HEK293T (cell line): ENCODE data around the gene MAEA.

Experiments used
- CTCF ChIA-PET: fragments of 350-600 bp; formaldehyde crosslinking; extraction: SDS; loops from one replicate; lab custom pipeline; 2021; ENCODE audit warnings: antibody characterized with exemption, inconsistent platforms; lab: Yijun Ruan, JAX
- POLR2A ChIA-PET: fragments of 350-600 bp; formaldehyde crosslinking; extraction: SDS; loops from one replicate; lab custom pipeline; 2020; ENCODE audit warnings: antibody characterized with exemption, inconsistent platforms; lab: Yijun Ruan, JAX
- DNase-seq: peaks from one replicate; pipeline ENCODE4 v3.0.0; 2012; ENCODE audit warnings: mixed read lengths; ENCODE audit errors: extremely low spot score
- ARNT ChIP-seq: fragments of 450-650 bp; IDR thresholded peaks from 2 replicates; pipeline ENCODE4 v1.6.1; 2017; ENCODE audit warnings: mild to moderate bottlenecking
- BHLHE40 ChIP-seq: fragments of 450-650 bp; IDR thresholded peaks from 2 replicates; pipeline ENCODE4 v1.6.1; 2016; ENCODE audit warnings: mild to moderate bottlenecking, moderate library complexity, borderline replicate concordance
- CTBP1 ChIP-seq: fragments of 450-650 bp; IDR thresholded peaks from 2 replicates; pipeline ENCODE4 v1.6.1; 2016; ENCODE audit warnings: borderline replicate concordance
- ELF4 ChIP-seq: fragments of 450-650 bp; IDR thresholded peaks from 2 replicates; pipeline ENCODE4 v1.6.1; 2017; ENCODE audit warnings: antibody characterized with exemption
- FOXA1 ChIP-seq: fragments of 450-650 bp; IDR thresholded peaks from 2 replicates; pipeline ENCODE4 v1.6.1; 2016; ENCODE audit warnings: mild to moderate bottlenecking
- FOXK2 ChIP-seq: fragments of 450-650 bp; IDR thresholded peaks from 2 replicates; pipeline ENCODE4 v1.6.1; 2016; ENCODE audit warnings: mild to moderate bottlenecking
- FOXM1 ChIP-seq: fragments of 450-650 bp; IDR thresholded peaks from 2 replicates; pipeline ENCODE4 v1.6.1; 2017; ENCODE audit warnings: mild to moderate bottlenecking, borderline replicate concordance
- HDGF ChIP-seq: fragments of 450-650 bp; IDR thresholded peaks from 2 replicates; pipeline ENCODE4 v1.6.1; 2017; ENCODE audit warnings: antibody characterized with exemption, borderline replicate concordance
- L3MBTL2 ChIP-seq: fragments of 450-650 bp; conservative IDR thresholded peaks from 2 replicates; pipeline ENCODE4 v1.6.1; 2016; ENCODE audit warnings: mild to moderate bottlenecking
- LEF1 ChIP-seq: fragments of 450-650 bp; IDR thresholded peaks from 2 replicates; pipeline ENCODE4 v1.6.1; 2017; ENCODE audit warnings: mild to moderate bottlenecking, borderline replicate concordance
- NFRKB ChIP-seq: fragments of 450-650 bp; IDR thresholded peaks from 2 replicates; pipeline ENCODE4 v1.6.1; 2016; ENCODE audit warnings: mild to moderate bottlenecking, moderate library complexity
- SP1 ChIP-seq: fragments of 450-650 bp; IDR thresholded peaks from 2 replicates; pipeline ENCODE4 v1.6.1; 2017
- SUZ12 ChIP-seq: fragments of 450-650 bp; IDR thresholded peaks from 2 replicates; pipeline ENCODE4 v1.6.1; 2016; ENCODE audit warnings: mild to moderate bottlenecking
- TARDBP ChIP-seq: fragments of 450-650 bp; IDR thresholded peaks from 2 replicates; pipeline ENCODE4 v1.6.1; 2016
- ZNF384 ChIP-seq: fragments of 450-650 bp; IDR thresholded peaks from 2 replicates; pipeline ENCODE4 v1.6.1; 2016
- TF ChIP-seq, protein P1 (sequence below): fragments of 450-650 bp; IDR thresholded peaks from 2 replicates; pipeline ENCODE4 v1.6.1; 2016

Gene MAEA

DNA sequence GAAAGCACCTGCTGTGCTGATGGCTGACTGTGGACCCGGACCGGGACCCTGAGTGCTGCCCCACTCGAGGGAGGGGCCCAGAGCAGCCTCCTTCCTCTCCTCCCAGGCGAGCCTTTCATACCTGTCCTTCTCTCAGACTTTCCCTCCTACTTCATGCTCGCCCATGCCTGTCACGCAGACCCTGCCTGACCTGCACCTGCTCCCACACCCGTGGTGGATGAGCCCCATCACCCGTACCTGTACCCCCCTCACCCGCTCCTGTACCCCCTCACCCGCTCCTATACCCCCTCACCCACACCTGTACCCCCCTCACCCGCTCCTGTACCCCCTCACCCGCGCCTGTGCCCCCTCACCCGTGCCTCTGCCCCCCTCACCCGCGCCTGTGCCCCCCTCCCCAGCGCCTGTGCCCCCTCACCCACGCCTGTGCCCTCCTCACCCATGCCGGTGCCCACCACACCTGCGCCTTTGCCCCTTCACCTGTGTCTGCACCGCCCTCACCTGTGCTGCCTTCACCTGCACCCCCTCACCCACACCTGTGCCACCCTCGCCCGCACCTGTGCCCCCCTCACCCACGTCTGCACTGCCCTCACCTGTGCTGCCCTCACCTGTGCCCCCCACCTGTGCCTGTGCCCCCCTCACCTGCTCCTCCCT is 5.8 kb downstream of the MAEA start:
- CTCF ChIA-PET: no interaction called here
- no peak for DNase-seq
- TF ChIP-seq LEF1 (no peak), FOXM1 (no peak), HDGF (no peak), NFRKB (no peak), TARDBP (no peak), BHLHE40 (no peak), L3MBTL2 (no peak), SP1 (no peak), ARNT (no peak), ELF4 (no peak), SUZ12 (no peak)
- TF ChIP-seq, protein P1, sequence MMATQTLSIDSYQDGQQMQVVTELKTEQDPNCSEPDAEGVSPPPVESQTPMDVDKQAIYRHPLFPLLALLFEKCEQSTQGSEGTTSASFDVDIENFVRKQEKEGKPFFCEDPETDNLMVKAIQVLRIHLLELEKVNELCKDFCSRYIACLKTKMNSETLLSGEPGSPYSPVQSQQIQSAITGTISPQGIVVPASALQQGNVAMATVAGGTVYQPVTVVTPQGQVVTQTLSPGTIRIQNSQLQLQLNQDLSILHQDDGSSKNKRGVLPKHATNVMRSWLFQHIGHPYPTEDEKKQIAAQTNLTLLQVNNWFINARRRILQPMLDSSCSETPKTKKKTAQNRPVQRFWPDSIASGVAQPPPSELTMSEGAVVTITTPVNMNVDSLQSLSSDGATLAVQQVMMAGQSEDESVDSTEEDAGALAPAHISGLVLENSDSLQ: no peak
- POLR2A ChIA-PET: no interaction called here

DNA sequence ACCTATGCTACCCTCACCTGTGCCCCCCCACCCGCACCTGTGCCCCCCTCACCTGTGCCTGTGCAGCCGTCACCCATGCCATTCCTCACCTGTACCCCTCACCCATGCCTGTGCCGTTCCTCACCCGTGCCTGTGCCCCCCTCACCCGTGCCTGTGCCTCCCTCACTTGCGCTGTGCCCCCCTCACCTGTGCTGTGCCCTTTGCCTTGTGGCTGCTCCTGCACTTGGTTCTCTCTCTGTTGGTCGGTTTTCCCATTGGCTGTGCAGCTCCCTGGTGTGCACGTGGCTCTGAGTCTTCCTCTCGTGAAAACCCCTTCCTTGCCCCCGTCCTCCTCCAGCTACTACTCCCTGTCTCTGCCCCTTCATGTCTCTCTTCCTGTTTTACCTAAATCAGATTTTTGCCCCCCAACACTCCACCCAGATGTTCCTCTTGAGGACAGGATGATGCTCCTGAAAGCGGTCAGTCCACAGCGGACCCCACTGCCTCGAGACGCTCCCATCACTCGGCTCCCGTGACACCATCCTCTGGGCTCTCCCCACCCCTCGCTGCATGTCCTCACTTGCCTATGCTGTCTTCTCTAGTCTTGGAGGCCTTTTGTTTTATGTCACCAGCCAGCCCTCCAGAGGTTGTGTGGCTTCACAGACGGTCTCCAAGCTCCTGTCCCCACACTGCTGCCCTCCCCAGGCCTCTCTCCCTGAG is 6.8 kb downstream of the MAEA start:
- DNase-seq: no peak
- POLR2A ChIA-PET: no interaction called here
- TF ChIP-seq LEF1: no peak
- TF ChIP-seq, protein P1: no peak
- no peak for TF ChIP-seq HDGF
- TF ChIP-seq ARNT: no peak
- TF ChIP-seq FOXA1: no peak
- TF ChIP-seq FOXK2: no peak
- TF ChIP-seq ZNF384: no peak
- CTCF ChIA-PET: no interaction called here

DNA sequence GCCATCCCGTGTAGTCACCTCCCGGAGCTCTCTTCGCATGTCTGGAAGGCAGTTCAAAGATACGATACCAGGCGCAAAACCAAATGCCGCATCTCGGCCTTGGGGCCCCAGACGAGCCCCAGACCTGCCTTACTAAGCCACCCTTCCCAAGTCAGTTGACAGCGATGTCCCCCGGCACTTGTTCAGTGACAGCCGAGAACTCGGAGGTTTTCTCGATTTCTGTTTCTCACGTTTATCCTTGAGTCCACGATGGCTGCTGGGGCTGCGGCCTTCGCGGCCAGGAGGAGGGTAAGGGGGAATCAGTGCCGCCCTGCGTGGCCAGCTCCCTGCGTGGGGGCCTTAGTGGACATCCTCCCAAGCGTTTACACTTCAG is 7.3 kb downstream of the MAEA start:
- no peak for TF ChIP-seq FOXM1
- no peak for TF ChIP-seq TARDBP
- no peak for TF ChIP-seq FOXK2
- TF ChIP-seq NFRKB: no peak
- no peak for TF ChIP-seq HDGF
- no peak for TF ChIP-seq SUZ12
- TF ChIP-seq SP1: no peak
- TF ChIP-seq CTBP1: no peak
- TF ChIP-seq ELF4: no peak
- TF ChIP-seq BHLHE40: no peak
- no peak for DNase-seq
- ChIA-PET POLR2A (no interaction called here), CTCF (no interaction called here)

DNA sequence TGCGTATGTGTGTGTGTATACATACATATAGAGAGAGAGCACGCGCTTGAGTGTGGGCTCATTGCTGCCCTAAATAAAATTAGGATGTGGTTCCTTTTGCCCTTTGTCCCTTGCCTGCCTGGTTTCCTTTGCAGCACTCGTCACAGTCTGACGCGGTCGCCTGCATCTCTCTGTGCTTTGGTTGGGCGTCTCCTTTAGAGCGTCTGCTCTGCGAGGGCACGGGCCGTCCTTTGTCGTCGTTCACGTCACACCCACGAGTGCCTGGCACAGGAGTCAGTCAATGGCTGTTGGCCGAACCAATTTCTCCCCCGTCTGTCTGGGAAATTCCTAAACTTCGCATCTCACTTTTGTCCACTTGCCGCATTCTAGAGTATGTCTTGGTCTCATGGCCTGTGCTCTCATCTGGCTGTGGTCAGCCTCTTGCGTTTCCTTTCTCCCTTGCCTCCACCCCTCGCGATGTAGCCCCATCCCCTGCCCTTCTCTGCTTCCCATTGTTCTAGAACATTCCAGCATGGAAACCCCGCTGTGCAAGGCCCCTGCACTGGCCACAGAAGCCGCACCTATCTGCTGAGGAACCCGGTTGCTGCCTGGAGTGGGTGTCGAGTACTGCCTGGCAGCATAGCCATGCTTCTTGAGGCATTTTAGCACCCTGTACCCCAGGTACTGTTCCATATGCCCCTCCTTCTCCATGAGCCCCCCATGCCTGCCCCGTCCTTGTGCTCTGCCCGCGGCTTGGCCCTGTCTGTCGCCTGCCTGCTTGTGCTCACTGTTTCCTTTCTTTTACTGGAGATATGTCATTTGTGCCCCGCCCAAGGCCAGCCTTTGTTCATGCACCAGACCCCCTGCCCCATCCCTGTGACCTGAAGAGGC is 8.0 kb downstream of the MAEA start:
- no peak for TF ChIP-seq HDGF
- no peak for TF ChIP-seq SP1
- TF ChIP-seq FOXM1: no peak
- DNase-seq: no peak
- ChIA-PET CTCF (no interaction called here), POLR2A (no interaction called here)

DNA sequence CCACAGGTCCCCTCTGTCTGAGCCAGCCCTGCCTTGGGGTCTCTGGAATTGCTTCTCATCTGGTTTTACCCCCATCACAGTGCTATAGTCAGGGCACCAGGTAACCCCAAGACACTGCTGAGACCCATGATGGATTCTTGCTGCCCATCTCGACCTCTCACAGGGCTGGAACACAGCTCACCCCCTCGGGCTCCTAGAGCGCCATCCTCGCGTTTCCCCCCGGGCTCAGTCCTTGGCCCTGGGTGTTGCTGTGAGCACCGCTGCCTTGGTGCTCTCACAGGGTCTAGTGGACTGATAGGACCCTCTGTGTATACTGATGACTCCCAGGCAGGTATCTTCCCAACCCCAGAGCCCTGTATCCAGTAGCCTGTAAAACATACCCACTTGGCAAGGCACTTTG is 8.8 kb downstream of the MAEA start:
- DNase-seq: no peak
- ChIA-PET POLR2A (no interaction called here), CTCF (no interaction called here)
- no peak for TF ChIP-seq SP1
- no peak for TF ChIP-seq SUZ12
- TF ChIP-seq ARNT: no peak
- no peak for TF ChIP-seq HDGF
- TF ChIP-seq BHLHE40: no peak

DNA sequence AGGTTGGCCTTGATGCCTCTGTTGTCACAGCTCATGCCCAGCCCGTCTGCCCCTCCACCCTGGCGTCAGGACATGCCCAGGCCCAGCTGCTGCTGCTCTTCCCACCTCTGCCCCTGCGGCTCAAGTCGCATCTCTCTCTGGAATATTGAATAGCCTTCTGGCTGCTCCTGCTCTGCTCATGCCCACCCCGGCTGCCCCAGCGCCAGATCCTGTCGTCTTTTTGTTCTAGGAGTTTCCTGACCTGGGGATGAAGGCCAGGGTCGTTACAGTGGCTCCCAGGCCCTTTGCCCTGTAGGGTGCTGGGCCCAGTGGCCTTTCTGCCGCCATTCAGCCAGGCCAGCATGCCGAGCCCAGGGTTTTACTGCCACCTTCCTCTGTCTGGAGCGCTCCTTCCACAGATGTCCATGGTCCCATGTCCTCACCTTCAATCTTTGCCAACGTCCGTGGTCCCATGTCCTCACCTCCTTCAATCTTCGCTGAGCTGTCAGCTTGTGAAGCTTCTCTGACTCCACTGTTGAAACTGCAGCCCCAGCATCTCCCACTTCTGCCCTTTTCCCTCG is 9.7 kb downstream of the MAEA start:
- TF ChIP-seq FOXM1: no peak
- TF ChIP-seq, protein P1: no peak
- no peak for TF ChIP-seq BHLHE40
- TF ChIP-seq FOXK2: no peak
- no peak for TF ChIP-seq SP1
- no peak for TF ChIP-seq ARNT
- TF ChIP-seq FOXA1: no peak
- no peak for DNase-seq
- CTCF ChIA-PET: no interaction called here
- POLR2A ChIA-PET: interaction anchor here (1.2 kb wide), 1 partner anchor 51 kb away, joined by 3 read pairs; the partner anchor contains the start of gene CTBP1
